ENCODE data around the gene PRIMPOL.

- TF ChIP-seq EZH2phosphoT487 (IDR thresholded peaks at IDR 0.05; ENCODE audit: borderline replicate concordance, low read length): no peak
- no peak for TF ChIP-seq CTCF (IDR thresholded peaks at IDR 0.05; ENCODE audit: low read depth, low read length, poor library complexity, severe bottlenecking)
Measured at GRCh38 chr4:184653650-184654049, 4.1 kb downstream of the PRIMPOL start.

Data from DOHH2 (cell line).